GM12872 (cell line): ENCODE data around the gene SLC28A1.

ENCODE experiments used
- TF ChIP-seq, protein P1 (sequence below): IDR thresholded peaks from 3 replicates; pipeline ENCODE4 v1.5.1; 2011; ENCODE audit warnings: low read depth, mild to moderate bottlenecking, low read length, moderate library complexity; ENCODE audit not compliant: insufficient read depth

Gene SLC28A1

DNA sequence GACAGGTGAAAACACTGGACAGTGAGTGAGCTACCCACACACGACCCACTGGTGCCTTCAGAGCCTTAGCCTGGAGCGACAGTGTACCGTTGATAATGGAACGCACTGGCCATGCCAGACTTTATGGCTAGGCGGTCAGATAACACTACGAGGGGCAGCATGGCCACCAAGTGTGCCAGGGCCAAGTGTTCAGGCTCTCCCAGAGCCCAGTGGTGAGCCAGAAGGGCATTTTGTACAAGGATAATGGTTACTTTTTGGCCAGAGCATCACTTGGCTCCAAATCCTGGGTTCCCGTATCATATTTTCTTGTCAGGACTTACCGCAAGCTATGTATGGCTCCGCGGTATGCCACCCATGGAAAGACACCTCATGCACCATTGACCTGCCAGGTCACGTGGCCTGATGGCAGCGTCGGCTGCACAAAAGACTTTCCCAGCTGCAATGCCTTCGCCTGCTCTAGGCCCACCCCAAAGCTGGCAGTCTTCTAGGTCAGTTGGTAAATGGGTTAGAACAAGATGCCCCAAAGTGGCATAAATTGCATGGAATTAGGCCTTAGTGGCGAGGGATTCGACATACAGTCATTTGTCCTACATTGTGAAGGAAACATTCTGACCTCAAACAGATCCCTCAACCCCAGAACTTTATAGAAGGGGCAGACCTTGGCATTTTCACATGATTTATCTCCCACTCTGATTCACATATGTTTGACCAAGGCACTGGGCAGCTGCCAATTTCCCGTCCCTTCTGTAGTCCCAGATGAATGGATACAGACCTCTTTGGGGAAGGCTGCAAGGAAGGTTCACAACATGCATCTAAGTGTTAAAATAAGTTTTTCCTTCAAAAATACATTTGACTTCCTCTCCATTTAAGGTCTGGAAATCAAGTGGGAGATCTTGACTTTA lies 12.2 kb upstream of the SLC28A1 start:
- TF ChIP-seq, protein P1, sequence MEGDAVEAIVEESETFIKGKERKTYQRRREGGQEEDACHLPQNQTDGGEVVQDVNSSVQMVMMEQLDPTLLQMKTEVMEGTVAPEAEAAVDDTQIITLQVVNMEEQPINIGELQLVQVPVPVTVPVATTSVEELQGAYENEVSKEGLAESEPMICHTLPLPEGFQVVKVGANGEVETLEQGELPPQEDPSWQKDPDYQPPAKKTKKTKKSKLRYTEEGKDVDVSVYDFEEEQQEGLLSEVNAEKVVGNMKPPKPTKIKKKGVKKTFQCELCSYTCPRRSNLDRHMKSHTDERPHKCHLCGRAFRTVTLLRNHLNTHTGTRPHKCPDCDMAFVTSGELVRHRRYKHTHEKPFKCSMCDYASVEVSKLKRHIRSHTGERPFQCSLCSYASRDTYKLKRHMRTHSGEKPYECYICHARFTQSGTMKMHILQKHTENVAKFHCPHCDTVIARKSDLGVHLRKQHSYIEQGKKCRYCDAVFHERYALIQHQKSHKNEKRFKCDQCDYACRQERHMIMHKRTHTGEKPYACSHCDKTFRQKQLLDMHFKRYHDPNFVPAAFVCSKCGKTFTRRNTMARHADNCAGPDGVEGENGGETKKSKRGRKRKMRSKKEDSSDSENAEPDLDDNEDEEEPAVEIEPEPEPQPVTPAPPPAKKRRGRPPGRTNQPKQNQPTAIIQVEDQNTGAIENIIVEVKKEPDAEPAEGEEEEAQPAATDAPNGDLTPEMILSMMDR, result no peak

DNA sequence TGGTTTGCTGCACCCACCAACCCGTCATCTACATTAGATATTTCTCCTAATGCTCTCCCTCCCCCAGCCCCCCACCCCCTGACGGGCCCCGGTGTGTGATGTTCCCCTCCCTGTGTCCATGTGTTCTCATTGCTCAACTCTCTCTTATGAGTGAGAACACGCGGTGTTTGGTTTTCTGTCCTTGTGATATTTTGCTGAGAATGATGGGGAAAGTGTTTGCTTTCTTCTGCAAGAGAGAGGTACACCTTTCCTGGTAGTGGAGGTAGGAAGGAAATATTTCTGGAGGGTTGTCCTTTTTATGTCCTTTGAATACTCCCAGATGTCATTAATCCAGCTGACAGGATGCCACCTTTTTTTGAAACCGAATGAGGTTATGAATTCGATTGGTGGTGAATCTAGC lies 10.5 kb upstream of the SLC28A1 start:
- TF ChIP-seq, protein P1, result no peak

DNA sequence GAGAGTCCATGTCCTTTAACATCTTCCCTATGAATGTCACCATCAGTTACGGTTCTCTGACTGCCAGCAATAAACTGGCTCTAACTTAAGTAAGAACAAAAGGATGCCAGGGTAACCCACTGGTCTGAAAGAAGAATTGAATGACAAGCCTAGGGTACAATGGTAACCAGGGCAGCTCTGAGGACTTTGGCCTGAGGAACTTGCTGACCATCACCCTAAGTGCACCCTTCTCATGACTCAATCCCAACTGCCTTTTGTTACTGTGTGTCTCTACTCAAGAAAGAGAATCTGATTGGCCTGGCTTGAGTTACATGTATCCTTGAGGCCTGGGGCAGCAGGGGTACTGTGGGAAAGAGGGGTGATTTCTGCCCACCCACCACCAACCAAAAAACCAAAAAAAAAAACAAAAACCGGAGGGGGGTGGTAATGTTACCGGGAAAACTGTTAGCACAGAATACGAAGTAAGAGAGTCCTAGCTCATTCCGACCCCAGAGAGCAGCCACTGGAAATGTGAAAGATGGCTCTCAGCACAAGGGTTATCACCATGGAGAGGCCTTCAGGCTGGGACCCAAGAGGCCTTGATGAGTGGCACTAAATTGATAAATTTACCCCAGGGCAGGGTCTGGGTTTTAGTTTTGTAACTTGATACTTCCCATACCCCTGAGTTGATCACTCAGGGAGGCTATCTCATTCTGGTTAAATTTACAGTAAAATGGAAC lies 9.3 kb upstream of the SLC28A1 start:
- TF ChIP-seq, protein P1, result no peak

- TF ChIP-seq, protein P1, result no peak
Measured at GRCh38 chr15:84876269-84876668, 8.2 kb upstream of the SLC28A1 start.

GRCh38 chr15:84878504-84878903 lies 6.0 kb upstream of the SLC28A1 start:
- TF ChIP-seq, protein P1, result peak; percentile 81

DNA sequence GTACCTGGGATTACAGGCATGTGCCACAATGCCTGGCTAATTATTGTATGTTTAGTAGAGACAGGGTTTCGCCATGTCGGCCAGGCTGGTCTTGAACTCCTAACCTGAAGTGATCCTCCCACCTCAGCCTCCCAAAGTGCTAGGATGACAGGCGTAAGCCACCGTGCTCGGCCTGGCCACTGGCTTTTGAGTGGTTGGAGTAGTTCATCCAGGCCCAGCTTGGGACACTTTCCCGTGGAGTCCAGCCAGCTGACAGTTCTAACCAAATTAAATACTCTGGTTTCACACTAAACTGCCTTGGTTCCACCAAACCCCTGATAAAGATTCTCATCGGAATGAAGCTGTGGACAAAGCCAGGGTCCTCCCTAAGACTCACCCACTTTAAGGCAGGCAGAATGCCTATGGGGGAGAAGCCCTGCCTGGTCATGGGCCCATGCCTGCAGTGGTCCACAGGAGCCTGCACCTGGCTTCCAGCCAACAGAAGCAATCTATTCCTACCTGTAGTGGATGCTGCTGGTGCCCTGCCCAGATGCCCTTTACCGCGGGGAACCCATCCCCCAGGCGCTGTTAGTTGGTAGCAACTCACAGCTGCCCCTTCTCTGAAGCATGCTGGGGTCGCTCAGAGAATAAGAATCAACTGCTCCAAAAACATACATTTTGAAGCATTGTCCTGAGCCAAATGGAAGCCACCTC lies 5.2 kb upstream of the SLC28A1 start:
- TF ChIP-seq, protein P1, result no peak

DNA sequence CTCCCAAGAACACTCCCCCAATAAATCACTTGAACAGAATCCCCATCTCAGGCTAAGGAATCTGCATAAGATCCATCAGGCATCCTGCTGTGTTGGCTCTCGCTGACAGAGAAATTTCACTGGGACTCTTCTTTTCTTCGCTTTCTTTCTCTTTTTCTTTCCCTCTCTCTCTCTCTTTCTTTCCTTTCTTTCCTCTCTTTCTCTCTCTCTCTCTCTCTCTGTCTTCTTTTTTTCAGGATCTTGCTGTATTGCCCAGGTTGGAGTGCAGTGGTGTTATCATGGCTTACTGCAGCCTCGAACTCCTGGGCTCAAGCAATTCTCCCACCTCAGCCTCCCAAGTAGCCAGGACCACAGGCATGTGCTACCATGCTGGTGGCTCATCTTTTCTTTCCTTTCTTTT lies 4.5 kb upstream of the SLC28A1 start:
- TF ChIP-seq, protein P1, result no peak
